Peyer's patch (tissue), 4 donors: ENCODE measurements around the gene SEMA3A.

Source experiments
- CTCF ChIP-seq, 6 experiments: fragments of 450-650 bp in 4 of 6; fragments of 200-600 bp in 2 of 6; sonication (generic) in 1 of 6; IDR thresholded peaks; one replicate each; pipeline ENCODE4 v1.5.1; 2017 to 2019; ENCODE audit warnings: antibody characterized with exemption in 6 of 6, mild to moderate bottlenecking in 3 of 6, moderate library complexity in 1 of 6
- POLR2A ChIP-seq, 2 donors: fragments of 450-650 bp; IDR thresholded peaks; one replicate each; pipeline ENCODE4 v1.5.1; 2017; ENCODE audit warnings: antibody characterized with exemption in 2 of 2, mild to moderate bottlenecking in 2 of 2, moderate library complexity in 2 of 2

- TF ChIP-seq POLR2A (IDR thresholded peaks at IDR 0.05): no peak
- no peak for TF ChIP-seq CTCF (IDR thresholded peaks at IDR 0.05)
These were observed 71.8 kb downstream of the SEMA3A start for GRCh38 chr7:84122582-84123360.
